GM06990 (cell line): ENCODE measurements around the gene SPECC1L.

ENCODE experiments used
- DNase-seq: peaks from one replicate; pipeline ENCODE4 v3.0.0-alpha.2; 2011; ENCODE audit not compliant: insufficient read length; ENCODE audit errors: extremely low read depth
- H3K27me3 ChIP-seq: replicated peaks from 2 replicates; pipeline ENCODE4 v1.6.0; 2011; ENCODE audit warnings: low read length; ENCODE audit not compliant: control insufficient read depth, insufficient read depth
- H3K36me3 ChIP-seq: 2 replicates; pipeline ENCODE4 v1.5.1; 2011; ENCODE audit warnings: low read length; ENCODE audit not compliant: control insufficient read depth, insufficient read depth
- H3K4me3 ChIP-seq: replicated peaks from 2 replicates; pipeline ENCODE4 v1.5.1; 2011; ENCODE audit warnings: low read depth, mild to moderate bottlenecking, control low read depth, low read length
- TF ChIP-seq, protein P1 (sequence below): IDR thresholded peaks from 2 replicates; pipeline ENCODE4 v1.5.1; 2011; ENCODE audit warnings: low read length, control low read depth, mild to moderate bottlenecking, inconsistent platforms; ENCODE audit not compliant: insufficient read depth, poor library complexity, severe bottlenecking

SPECC1L gene

DNA sequence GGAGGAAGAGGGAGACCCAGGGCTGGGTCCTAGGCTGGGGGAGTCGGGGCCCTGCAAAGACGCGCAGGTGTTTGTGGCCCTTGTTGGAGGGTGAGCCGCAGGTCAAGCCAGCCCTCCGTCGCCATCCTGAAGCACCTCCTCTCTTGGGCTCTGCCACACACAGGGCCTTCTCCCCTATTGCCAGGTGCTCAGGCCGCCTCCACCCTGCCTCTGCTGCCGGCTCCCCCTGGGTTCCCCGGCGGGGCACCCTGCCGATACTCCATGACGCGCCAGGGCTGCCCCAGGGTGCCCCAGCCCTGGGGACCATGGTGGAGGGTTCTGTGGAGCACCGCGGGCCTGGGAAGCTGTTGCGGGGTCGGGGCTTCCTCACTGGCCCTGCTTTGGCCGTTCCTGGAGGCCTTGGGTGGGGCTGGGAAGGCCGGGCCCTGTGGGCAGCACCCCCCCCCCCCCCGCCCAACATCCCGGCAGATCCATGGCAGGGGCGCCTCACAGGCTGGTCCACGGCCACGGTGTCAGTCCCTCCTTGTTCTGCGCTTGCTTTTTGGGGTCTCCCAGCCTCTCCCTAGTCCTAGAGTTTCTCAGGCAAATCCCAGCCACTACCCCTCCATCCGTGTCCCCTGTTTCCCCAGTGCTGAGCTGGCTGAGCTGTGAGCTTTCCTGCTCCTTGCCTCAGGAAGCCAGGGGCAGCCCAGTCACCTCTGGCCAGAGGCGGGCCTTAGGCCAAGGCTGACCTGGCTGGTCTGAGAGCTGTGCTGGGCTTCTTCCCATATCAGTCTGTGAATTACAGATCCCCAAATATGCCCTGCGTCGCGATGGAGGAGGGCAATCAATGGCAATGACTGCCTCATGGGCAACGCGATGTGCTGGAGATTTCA, 154.5 kb downstream of the SPECC1L start:
- TF ChIP-seq, protein P1, sequence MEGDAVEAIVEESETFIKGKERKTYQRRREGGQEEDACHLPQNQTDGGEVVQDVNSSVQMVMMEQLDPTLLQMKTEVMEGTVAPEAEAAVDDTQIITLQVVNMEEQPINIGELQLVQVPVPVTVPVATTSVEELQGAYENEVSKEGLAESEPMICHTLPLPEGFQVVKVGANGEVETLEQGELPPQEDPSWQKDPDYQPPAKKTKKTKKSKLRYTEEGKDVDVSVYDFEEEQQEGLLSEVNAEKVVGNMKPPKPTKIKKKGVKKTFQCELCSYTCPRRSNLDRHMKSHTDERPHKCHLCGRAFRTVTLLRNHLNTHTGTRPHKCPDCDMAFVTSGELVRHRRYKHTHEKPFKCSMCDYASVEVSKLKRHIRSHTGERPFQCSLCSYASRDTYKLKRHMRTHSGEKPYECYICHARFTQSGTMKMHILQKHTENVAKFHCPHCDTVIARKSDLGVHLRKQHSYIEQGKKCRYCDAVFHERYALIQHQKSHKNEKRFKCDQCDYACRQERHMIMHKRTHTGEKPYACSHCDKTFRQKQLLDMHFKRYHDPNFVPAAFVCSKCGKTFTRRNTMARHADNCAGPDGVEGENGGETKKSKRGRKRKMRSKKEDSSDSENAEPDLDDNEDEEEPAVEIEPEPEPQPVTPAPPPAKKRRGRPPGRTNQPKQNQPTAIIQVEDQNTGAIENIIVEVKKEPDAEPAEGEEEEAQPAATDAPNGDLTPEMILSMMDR, result no peak
- peaks cover 2% of the 10 kb centered on the region; the same call in 1 of the 2 replicates for H3K36me3 ChIP-seq
- no peaks in the 10 kb centered on the region for H3K27me3 ChIP-seq
- DNase-seq, result no peak
- peak overlapping the region; percentile 81 for H3K4me3 ChIP-seq

DNA sequence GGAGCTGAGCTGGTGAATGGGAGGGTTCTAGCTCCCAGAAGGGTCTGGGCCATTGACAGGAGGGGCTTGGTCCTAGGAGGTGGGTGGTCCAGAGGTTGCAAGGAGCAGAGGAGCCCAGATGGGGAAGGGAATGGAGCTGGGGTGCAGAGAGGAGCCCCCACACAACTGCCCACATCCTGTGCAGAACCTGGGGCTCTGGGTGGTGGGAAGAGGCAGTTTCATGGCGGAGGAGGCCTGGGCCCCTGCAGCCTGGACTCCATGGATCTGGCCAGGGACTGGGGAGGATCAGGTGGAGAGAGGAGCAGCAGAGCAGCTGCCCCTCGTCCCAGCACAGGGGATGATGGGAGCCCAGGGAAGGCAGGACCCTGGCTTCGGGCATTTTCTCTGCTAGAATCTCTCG, 155.8 kb downstream of the SPECC1L start:
- no peak overlapping the region for H3K4me3 ChIP-seq
- H3K36me3 ChIP-seq, result peaks cover 2% of the 10 kb centered on the region
- no peaks in the 10 kb centered on the region for H3K27me3 ChIP-seq
- DNase-seq, result no peak
- TF ChIP-seq, protein P1, result no peak

DNA sequence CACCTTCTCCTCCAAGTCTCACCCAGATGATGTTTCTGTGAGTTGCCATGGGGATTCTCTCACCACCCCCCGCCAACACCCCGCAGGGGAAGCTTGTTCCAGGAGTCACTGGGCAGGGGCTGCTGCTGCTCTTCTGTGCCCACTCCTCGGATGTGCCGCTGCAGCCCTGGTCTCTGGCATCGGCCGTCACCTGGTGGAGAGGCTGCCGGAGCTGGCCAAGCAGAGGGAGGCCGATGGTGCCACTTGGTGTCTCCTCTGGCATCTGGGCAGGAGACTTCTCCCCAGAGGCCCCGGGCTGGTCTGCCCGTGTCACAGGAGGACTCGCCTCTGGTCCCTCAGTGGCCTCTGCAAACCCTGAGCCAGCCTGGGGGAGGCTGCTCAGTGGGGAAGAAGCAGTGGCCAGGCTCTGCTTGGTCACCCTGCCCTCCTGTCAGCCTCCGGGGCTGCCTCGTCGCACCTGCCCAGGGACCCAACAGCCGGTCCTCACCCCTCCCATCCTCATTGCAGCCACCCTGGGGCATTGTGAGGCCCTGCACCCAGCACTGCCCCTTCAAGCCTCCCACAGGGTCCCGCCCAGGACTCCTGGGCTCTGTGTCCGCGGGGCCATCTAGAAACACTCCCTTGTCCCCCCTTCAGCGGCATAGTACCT, 156.3 kb downstream of the SPECC1L start:
- no peak for DNase-seq
- Histone ChIP-seq H3K27me3 (no peaks in the 10 kb centered on the region), H3K36me3 (peaks cover 2% of the 10 kb centered on the region), H3K4me3 (peak overlapping the region; percentile 77)
- TF ChIP-seq, protein P1, result no peak

DNA sequence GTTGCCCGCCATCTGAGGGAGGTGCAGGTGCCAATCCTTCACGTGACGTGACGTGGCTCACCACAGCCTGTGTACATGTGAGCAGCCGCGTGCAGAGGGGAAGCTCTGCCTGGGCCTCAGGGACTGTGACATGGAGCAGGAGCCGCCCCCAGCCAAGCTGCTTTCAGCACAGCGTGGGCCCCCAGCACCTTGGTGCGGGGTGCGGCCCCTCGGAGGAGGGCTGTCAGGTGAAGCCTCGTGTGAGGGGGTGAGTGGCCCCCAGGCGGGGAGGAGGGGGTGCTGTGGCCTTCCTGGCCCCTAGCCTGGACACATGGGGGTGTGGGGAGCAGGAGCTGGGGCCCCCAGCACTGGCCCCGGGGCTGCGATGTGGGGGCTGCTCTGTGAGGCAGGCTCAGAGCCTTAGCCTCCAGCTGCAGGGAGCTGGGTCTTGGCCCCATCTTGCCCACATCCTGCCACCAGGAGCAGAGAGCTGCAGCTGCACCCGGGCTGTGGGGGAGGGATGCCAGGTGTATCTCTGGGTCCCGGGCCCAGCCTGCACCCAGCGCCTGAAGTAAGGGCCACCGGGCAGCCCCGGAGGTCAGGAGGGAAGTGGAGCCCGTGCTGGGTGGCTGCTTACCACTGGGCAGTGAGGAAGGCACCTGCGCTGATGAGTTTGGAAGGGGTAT, 157.0 kb downstream of the SPECC1L start, which contains the start of gene ADORA2A:
Gene ADORA2A, plus strand, starts transcription at position 100 of the 665 bp plus-strand sequence. CDS start 5,806 bp downstream, outside the sequence.
- H3K27me3 ChIP-seq, result no peaks in the 10 kb centered on the region
- H3K36me3 ChIP-seq, result peaks cover 4% of the 10 kb centered on the region
- peak; percentile 83 for DNase-seq
- H3K4me3 ChIP-seq, result peak within 1 kb of the TSS; percentile 77
- TF ChIP-seq, protein P1, result no peak

DNA sequence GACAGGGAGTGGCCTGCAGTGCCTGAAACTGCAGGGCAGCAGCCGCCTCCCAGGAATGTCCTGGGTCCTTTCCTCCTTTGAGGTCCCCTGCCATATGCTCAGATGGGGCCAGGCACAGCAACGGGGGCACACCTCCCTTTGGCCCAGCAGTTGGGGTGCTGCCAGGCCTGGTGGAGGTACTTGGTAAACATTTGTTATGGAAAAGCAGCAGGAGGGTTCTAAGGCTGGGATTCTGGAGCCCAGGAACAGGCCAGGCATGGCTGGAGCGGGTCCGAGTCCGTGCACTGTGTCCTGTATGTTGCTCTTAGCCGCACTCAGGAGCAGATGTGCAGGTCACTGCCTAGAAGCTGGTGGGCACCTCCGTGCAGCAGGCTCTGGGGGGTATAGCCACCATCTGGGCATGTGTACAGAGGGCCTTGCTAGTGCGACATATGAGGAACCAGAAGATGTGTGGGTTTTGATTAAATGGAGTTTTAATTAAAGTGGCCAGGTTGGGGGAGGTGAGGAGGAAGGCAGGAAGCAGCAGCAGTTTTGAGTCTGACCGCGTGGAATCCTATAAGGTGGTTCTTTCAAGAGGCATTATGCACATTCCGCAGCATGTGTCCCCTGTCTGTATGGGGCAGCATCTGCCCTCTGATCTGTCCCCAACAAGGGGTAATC, 158.2 kb downstream of the SPECC1L start:
- peak overlapping the region; percentile 77 for H3K4me3 ChIP-seq
- no peaks in the 10 kb centered on the region for H3K27me3 ChIP-seq
- no peak for DNase-seq
- TF ChIP-seq, protein P1, result no peak
- H3K36me3 ChIP-seq, result peaks cover 8% of the 10 kb centered on the region
